ENCODE data around the gene CNR2.

GRCh38 chr1:23905461-23906025 is 7.6 kb downstream of the CNR2 start:
- TF ChIP-seq CTCF (IDR thresholded peaks at IDR 0.05; ENCODE audit: borderline replicate concordance, extremely low read depth, low read length, poor library complexity, severe bottlenecking) (no peak), EZH2 (IDR thresholded peaks at IDR 0.05; ENCODE audit: borderline replicate concordance, low read depth, low read length, severe bottlenecking) (no peak)
